CD1c-positive myeloid dendritic cell (primary cell): Measurements from ENCODE around the gene ALDH18A1.

ENCODE experiments used
- DNase-seq: peaks from one replicate; pipeline ENCODE4 v3.0.0-alpha.2; 2016; ENCODE audit errors: extremely low spot score

ALDH18A1 gene

DNA sequence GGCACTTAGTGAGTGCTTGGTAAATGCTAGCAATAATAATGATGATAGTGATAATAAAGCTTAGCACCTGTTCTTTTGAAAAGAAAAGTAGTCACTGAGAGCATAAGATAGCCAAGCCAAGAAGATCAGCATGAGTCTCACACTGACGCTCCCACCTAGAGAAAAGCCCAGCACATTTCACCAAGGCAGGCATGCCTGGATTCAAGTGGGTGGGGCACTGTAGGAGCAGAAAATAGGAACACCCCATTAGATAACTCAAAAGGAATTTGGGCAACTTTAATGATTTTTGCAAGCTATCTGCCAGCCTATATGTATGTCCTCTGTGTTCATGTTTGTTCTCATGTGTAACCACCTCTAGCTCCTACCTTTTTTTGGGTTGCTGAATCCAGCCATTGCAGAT, 77.2 kb downstream of the ALDH18A1 start:
- DNase-seq = no peak

DNA sequence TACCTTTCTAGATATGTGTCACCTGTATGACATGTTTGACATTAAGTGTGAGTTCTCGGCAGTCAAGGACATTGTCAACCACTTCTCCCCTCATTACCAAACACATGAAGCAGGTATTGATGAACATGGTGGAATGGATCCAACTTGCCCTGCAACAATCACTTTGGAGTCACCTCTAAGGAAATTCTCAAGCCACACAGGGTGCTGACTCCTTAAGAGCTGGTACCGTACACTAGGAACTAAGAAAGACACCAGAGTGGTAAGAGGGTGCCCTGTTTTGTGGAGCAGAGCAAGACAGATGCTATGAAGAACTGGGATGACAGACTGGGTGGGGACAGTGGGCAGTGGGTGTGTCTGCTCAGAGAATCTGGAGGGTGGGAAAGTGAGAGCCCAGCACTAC, 77.9 kb downstream of the ALDH18A1 start:
- no peak for DNase-seq

GRCh38 chr10:95574649-95575365, 81.7 kb downstream of the ALDH18A1 start:
- DNase-seq = no peak

GRCh38 chr10:95573964-95574604, 82.4 kb downstream of the ALDH18A1 start:
- DNase-seq = no peak

DNA sequence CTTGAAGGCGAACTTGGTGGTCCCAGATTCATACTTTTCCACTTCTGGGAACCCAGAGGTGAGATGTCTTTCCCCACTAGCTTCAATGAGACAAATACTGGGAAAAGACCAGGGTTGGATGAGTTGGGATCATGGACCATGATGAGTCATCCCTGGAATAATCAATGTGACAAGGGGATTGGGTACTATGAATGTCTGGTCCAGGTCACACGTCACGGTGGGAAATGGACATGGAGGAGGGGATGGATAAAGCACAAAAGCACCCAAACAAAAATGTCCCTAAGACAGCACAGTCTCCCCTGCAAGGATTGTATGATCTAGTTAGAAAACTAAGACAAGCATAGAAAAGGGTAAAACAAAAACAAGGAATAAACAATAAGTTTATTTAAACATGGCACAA, 83.0 kb downstream of the ALDH18A1 start:
- no peak for DNase-seq

GRCh38 chr10:95572131-95572820, 84.2 kb downstream of the ALDH18A1 start:
- no peak for DNase-seq

GRCh38 chr10:95571390-95571789, 85.1 kb downstream of the ALDH18A1 start:
- DNase-seq = no peak

- DNase-seq = no peak
Measured at GRCh38 chr10:95569368-95569767, 87.1 kb downstream of the ALDH18A1 start.

- no peak for DNase-seq
Measured at GRCh38 chr10:95567903-95568630, 88.4 kb downstream of the ALDH18A1 start.

- DNase-seq = no peak
Measured at GRCh38 chr10:95566136-95566535, 90.4 kb downstream of the ALDH18A1 start.

DNA sequence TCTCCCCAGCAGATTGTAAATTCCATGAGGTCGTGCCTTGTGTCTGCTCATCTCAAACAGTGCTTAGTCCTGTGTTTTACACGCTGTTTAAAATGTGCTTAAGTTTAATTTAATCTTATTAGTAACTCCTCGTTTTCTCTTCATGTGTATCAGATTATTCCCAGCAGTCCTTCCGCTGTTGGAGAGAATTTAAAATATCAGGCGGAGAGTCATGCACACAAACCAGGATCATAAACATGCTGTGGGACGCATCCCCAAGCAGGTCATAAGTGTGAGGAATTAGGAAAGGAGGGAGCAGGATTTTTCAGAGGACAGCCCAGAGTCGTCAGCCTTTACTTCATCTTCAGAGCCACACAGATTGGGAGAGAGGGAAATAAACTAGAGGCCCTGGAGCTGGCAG, 91.2 kb downstream of the ALDH18A1 start:
- DNase-seq = no peak

DNA sequence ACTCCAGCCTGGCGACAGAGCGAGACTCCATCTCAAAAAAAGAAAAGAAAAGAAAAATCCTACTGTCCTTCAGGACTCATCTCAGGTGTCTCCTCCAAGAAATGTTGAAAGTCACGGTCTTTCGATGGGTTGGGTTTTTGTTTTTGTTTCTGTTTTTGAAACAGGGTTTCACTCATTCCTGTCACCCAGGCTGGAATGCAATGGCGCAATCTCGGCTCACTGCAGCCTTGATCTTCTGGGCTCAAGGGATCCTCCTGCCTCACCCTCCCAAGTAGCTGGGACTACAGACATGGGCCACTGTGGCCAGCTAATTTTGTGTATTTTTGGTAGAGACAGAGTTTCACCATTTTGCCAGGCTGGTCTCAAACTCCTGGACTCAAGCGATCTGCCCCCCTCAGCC, 92.2 kb downstream of the ALDH18A1 start:
- no peak for DNase-seq

- DNase-seq = no peak
Measured at GRCh38 chr10:95562341-95562965, 94.1 kb downstream of the ALDH18A1 start.

GRCh38 chr10:95561864-95562177, 94.7 kb downstream of the ALDH18A1 start:
- DNase-seq = no peak

DNA sequence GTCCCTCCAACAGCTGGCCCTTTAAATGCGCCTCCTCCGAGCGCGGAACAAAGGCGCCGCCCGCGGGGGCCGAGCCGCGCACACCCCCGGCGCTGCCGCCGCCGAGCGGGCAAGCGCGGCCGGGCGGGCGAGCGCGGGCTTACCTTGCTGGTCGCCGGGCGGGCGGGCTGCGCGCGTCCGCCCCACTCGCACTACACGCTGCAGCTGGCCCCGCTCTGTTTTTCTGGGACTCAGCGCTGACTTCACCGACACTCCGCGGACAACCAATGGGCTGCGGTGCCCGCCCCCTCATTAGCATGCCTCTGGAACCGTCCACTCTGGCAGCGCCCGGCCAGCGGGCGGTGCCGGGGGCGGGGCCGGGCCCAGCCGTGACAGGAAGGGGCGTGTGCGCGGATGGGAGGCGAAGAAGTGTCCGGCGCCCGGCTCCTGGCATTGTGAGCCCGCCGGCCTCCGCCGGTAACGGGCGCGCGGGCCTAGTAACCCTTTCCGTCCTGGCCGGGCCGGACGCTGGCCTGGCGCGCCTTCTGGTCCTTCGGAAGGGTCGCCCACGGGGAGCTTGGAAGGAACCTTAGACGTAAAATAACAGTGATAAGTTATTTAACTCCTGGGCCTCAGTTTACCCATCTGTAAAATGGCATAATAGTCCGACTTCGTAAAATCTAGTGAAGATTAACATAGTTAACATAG, 95.2 kb downstream of the ALDH18A1 start, which contains the start of gene SORBS1:
Gene SORBS1, minus strand, starts transcription at position 195 of the 687 bp plus-strand sequence. CDS start 120,236 bp downstream, outside the sequence.
- peak; percentile 97 for DNase-seq

GRCh38 chr10:95560278-95561176, 96.0 kb downstream of the ALDH18A1 start:
- peak; percentile 24 for DNase-seq

DNA sequence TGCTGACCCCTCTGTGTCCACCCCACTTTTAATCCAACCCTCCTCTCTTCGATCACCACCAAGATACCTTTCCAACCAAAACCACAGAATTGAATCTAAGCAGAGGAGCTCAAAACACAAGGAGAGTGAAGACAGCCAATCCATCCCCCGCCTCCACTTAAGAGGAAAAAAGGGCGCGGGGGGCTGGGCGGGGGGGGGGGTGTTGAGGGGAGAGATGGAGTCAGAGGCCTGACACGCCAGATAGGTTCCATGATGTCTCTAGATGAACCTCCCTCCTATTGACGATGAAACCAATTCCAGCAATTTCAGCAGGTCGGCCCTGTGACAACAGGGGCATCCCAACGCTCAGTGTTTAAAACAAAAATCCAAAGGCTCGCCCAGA, 96.6 kb downstream of the ALDH18A1 start:
- no peak for DNase-seq

- DNase-seq = no peak
Measured at GRCh38 chr10:95559471-95559870, 97.0 kb downstream of the ALDH18A1 start.

- no peak for DNase-seq
Measured at GRCh38 chr10:95558593-95559320, 97.8 kb downstream of the ALDH18A1 start.
